ENCODE measurements around the gene MRM2.

Gene MRM2

GRCh38 chr7:2247141-2247995, 5.4 kb upstream of the MRM2 start:
- peak; percentile 34 to 57 for DNase-seq

GRCh38 chr7:2245883-2246675, 4.1 kb upstream of the MRM2 start:
- TF ChIP-seq GATA1 (IDR thresholded peaks at IDR 0.05; ENCODE audit: low read depth, low read length) = no peak
- no peak for TF ChIP-seq POLR2A (IDR thresholded peaks at IDR 0.05; ENCODE audit: low read length)
- DNase-seq = no peak

More at GRCh38 chr7:2247141-2247995, 5.4 kb upstream of the MRM2 start:
- TF ChIP-seq GATA1 (IDR thresholded peaks at IDR 0.05; ENCODE audit: low read depth, low read length) (no peak), POLR2A (IDR thresholded peaks at IDR 0.05; ENCODE audit: low read length) (no peak)

- DNase-seq = no peak
- no peak for TF ChIP-seq POLR2A (IDR thresholded peaks at IDR 0.05; ENCODE audit: low read length)
- TF ChIP-seq GATA1 (IDR thresholded peaks at IDR 0.05; ENCODE audit: low read depth, low read length) = no peak
Observed at GRCh38 chr7:2244404-2244995, 2.5 kb upstream of the MRM2 start.

- DNase-seq = no peak
- no peak for TF ChIP-seq GATA1 (IDR thresholded peaks at IDR 0.05; ENCODE audit: low read depth, low read length)
- no peak for TF ChIP-seq POLR2A (IDR thresholded peaks at IDR 0.05; ENCODE audit: low read length)
Observed at GRCh38 chr7:2243458-2243857, 1.5 kb upstream of the MRM2 start.

GRCh38 chr7:2242541-2243429, 780 bp upstream of the MRM2 start:
- TF ChIP-seq POLR2A (IDR thresholded peaks at IDR 0.05; ENCODE audit: low read length) (no peak), GATA1 (IDR thresholded peaks at IDR 0.05; ENCODE audit: low read depth, low read length) (no peak)
- DNase-seq = peak; percentile 78 to 79

- TF ChIP-seq POLR2A (IDR thresholded peaks at IDR 0.05; ENCODE audit: low read length) (no peak), GATA1 (IDR thresholded peaks at IDR 0.05; ENCODE audit: low read depth, low read length) (no peak)
- DNase-seq = no peak
Observed at GRCh38 chr7:2239242-2239641, 2.8 kb downstream of the MRM2 start.

- TF ChIP-seq POLR2A (IDR thresholded peaks at IDR 0.05; ENCODE audit: low read length) (no peak), GATA1 (IDR thresholded peaks at IDR 0.05; ENCODE audit: low read depth, low read length) (no peak)
- DNase-seq = no peak
Observed at GRCh38 chr7:2237109-2237602, 4.8 kb downstream of the MRM2 start.

GRCh38 chr7:2233926-2234325, 8.1 kb downstream of the MRM2 start:
- DNase-seq = no peak
- TF ChIP-seq POLR2A (IDR thresholded peaks at IDR 0.05; ENCODE audit: low read length) (no peak), GATA1 (IDR thresholded peaks at IDR 0.05; ENCODE audit: low read depth, low read length) (no peak)

GRCh38 chr7:2232766-2233520, 9.1 kb downstream of the MRM2 start, which contains the start of gene MAD1L1:
TSS of gene MAD1L1 (minus strand) at chr7:2232945. CDS start at chr7:2230133, 2,812 bp downstream.
- DNase-seq = peak; percentile 92 to 95
- TF ChIP-seq GATA1 (IDR thresholded peaks at IDR 0.05; ENCODE audit: low read depth, low read length) = no peak
- TF ChIP-seq POLR2A (IDR thresholded peaks at IDR 0.05; ENCODE audit: low read length) = peak; percentile 41

GRCh38 chr7:2231992-2232765, 9.8 kb downstream of the MRM2 start:
- TF ChIP-seq POLR2A (IDR thresholded peaks at IDR 0.05; ENCODE audit: low read length) = no peak
- no peak for TF ChIP-seq GATA1 (IDR thresholded peaks at IDR 0.05; ENCODE audit: low read depth, low read length)
- DNase-seq = peak; percentile 57 to 68

- no peak for DNase-seq
- TF ChIP-seq GATA1 (IDR thresholded peaks at IDR 0.05; ENCODE audit: low read depth, low read length) (no peak), POLR2A (IDR thresholded peaks at IDR 0.05; ENCODE audit: low read length) (no peak)
Observed at GRCh38 chr7:2230882-2231281, 11.1 kb downstream of the MRM2 start.

- no peak for TF ChIP-seq POLR2A (IDR thresholded peaks at IDR 0.05; ENCODE audit: low read length)
- DNase-seq = no peak
Observed at GRCh38 chr7:2230226-2230625, 11.8 kb downstream of the MRM2 start.
